Sigmoid colon (tissue), 7 donors: ENCODE data around the gene LARGE1. TPM values are rescaled to one million over a fixed set of nuclear protein-coding genes. Genes with fewer than 3 reads are reported as not detected.

Experiments used
- DNase-seq: peaks from one replicate; pipeline ENCODE4 v3.0.0-alpha.2; 2019
- H3K27ac ChIP-seq, 4 donors: fragments of 200-600 bp; sonication (generic); one replicate each; pipeline ENCODE4 v1.5.1; 2016 to 2019; ENCODE audit warnings: mild to moderate bottlenecking in 1 of 4
- H3K27me3 ChIP-seq, 3 donors: fragments of 200-600 bp; sonication (generic); one replicate each; pipeline ENCODE4 v1.5.1; 2019; ENCODE audit warnings: mild to moderate bottlenecking in 1 of 3
- H3K36me3 ChIP-seq, 4 donors: fragments of 200-600 bp; sonication (generic); one replicate each; pipeline ENCODE4 v1.5.1; 2016 to 2019
- H3K4me1 ChIP-seq, 4 donors: fragments of 200-600 bp; sonication (generic); one replicate each; pipeline ENCODE4 v1.5.1; 2017 to 2019
- H3K4me3 ChIP-seq, 4 donors: fragments of 200-600 bp; sonication (generic); one replicate each; pipeline ENCODE4 v1.5.1; 2017 to 2019; ENCODE audit warnings: mild to moderate bottlenecking in 2 of 4, moderate library complexity in 1 of 4
- H3K9me3 ChIP-seq, 4 donors: fragments of 200-600 bp in 3 of 4; sonication (generic) in 3 of 4; one replicate each; pipeline versions ENCODE4 v1.5.1 to v1.6.1; 2013 to 2019
- EP300 ChIP-seq, 4 donors: sonication (generic); formaldehyde crosslinking; IDR thresholded peaks; one replicate each; pipeline ENCODE4 v1.6.1; 2017; ENCODE audit warnings: antibody characterized with exemption in 4 of 4
- POLR2A ChIP-seq, 2 donors: fragments of 450-650 bp; IDR thresholded peaks; one replicate each; pipeline ENCODE4 v1.6.1; 2016; ENCODE audit warnings: antibody characterized with exemption in 2 of 2, mild to moderate bottlenecking in 2 of 2, moderate library complexity in 2 of 2
- POLR2AphosphoS5 ChIP-seq, 4 donors: sonication (generic); formaldehyde crosslinking; IDR thresholded peaks; one replicate each; pipeline ENCODE4 v1.6.1; 2017; ENCODE audit warnings: antibody characterized with exemption in 4 of 4
- WGBS, 2 donors: extraction: QIAGEN DNeasy Blood & Tissue Kit; methylation state at CpG; one replicate each; pipeline ENCODE4 v1.1.7; 2013; 5-methylcytosine and 5-hydroxymethylcytosine counted together
- intact Hi-C: fragments of 100-400 bp; cut with DNase I; formaldehyde crosslinking; loops from one replicate; pipeline ENCODE4 v1.15.1; 2023
- polyA plus RNA-seq, 3 donors: library from polyadenylated mRNA; stranded (reverse); fragments of 200-250 nt; gene quantifications; one replicate each; pipeline ENCODE4 v1.2.3, GENCODE V29; 2013
- total RNA-seq, 4 donors: library from RNA; depleted of rRNA; stranded (reverse); fragments of >200 nt; gene quantifications; one replicate each; pipeline ENCODE4 v1.1.0, GENCODE V29; 2016
- TF ChIP-seq, protein P1 (sequence below), 4 experiments: fragments of 450-650 bp in 3 of 4; fragments of 200-600 bp in 1 of 4; IDR thresholded peaks; one replicate each; pipeline ENCODE4 v1.5.1; 2016 to 2019; ENCODE audit warnings: antibody characterized with exemption in 4 of 4, mild to moderate bottlenecking in 3 of 4, moderate library complexity in 2 of 4
- donor health status: healthy with polysubstance abuse.
- donor health status: Bipolar disorder and iron deficiency.
- donor health status: healthy.

Gene LARGE1
- total and polyA plus RNA-seq, 7 donors = 5.8 to 74.4 (median 38.0) TPM

DNA sequence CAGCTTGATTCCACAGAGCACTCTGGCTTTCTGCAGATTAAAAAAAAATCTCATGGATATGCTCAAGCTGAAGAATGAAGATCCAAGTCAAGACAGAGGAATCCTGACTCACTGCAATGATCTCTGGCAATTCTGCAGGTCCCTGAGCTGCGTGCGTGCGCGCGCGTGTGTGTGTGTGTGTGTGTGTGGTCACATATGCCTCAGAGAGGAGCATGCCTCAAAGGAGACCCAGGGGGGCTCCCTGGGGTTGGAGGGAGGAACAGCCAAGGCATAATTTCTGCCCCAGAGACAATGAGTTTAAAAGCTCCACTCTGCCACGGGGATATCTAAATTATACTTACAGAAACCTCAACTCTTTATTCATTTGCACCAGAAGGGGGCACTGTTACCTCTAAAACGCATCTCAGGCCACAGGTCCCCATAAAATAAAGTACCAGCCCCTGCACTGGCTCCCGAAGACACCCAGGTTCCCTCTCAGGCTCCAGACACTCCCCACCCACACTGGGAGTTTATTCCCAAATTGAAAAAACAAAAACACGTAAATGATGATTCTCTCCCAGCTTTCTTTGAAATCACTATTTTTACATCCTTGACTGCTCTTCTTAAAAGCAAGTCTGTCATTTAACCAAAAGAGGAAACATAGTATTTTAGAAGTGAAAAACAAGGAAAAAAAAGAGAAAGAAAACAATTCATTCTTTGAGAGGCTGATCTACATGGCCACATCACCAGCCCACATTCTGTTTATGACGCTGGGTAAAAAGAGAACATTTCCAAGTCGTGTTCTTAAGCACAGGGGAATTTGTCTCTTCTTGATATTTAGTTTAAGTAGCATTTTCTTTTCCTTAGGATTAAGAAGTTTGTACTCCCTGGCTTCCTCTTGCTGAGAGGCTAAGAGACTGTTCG, 401.0 kb downstream of the LARGE1 start:
- intact Hi-C loops = loop anchor here (1.0 to 5.0 kb wide), 4 partner anchors 60 to 588 kb away; no protein-coding TSS in a partner anchor
- 46 to 49% methylated on average over 13 of the region's 13 CpGs for WGBS, 2 donors
- Histone ChIP-seq H3K27me3 (no peaks in the 10 kb centered on the region), H3K4me1 (peaks cover 0 to 19% (median 10%) of the 10 kb centered on the region in 4 donors), H3K36me3 (no peaks in the 10 kb centered on the region), H3K9me3 (peaks cover 0 to 3% (median 2%) of the 10 kb centered on the region in 4 donors), H3K4me3 (no peak overlapping the region), H3K27ac (peak overlapping the region in 2 of 4 donors; percentile 18 to 27)
- TF ChIP-seq POLR2A (IDR thresholded peaks at IDR 0.05) = no peak
- TF ChIP-seq, protein P1, sequence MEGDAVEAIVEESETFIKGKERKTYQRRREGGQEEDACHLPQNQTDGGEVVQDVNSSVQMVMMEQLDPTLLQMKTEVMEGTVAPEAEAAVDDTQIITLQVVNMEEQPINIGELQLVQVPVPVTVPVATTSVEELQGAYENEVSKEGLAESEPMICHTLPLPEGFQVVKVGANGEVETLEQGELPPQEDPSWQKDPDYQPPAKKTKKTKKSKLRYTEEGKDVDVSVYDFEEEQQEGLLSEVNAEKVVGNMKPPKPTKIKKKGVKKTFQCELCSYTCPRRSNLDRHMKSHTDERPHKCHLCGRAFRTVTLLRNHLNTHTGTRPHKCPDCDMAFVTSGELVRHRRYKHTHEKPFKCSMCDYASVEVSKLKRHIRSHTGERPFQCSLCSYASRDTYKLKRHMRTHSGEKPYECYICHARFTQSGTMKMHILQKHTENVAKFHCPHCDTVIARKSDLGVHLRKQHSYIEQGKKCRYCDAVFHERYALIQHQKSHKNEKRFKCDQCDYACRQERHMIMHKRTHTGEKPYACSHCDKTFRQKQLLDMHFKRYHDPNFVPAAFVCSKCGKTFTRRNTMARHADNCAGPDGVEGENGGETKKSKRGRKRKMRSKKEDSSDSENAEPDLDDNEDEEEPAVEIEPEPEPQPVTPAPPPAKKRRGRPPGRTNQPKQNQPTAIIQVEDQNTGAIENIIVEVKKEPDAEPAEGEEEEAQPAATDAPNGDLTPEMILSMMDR (IDR thresholded peaks at IDR 0.05) = peak; percentile 63 to 64 (median 63)
- DNase-seq = no peak

DNA sequence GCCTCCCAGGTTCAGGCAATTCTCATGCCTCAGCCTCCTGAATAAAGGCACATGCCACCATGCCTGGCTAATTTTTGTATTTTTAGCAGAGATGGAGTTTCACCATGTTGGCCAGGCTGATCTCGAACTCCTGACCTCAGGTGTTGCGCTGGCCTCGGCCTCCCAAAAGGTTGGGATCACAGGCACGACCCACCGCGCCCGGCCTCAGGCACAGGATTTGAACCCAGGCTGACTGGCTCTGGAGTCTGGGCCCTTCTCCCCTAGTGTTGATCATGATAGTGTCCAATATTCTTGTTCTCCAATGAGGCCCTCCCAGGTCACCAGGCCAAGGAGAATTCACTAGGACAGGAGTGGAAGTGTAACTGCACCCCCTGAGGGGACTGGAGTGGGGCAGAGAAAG, 401.9 kb downstream of the LARGE1 start:
- no peak for TF ChIP-seq EP300 (IDR thresholded peaks at IDR 0.05)
- no peak for TF ChIP-seq POLR2AphosphoS5 (IDR thresholded peaks at IDR 0.05)
- TF ChIP-seq, protein P1 (IDR thresholded peaks at IDR 0.05) = no peak
- TF ChIP-seq POLR2A (IDR thresholded peaks at IDR 0.05) = no peak
- WGBS, 2 donors = 94 to 97% methylated on average over 7 of the region's 7 CpGs
- Histone ChIP-seq H3K9me3 (peaks cover 0 to 3% (median 2%) of the 10 kb centered on the region in 4 donors), H3K27me3 (no peaks in the 10 kb centered on the region), H3K4me3 (no peak overlapping the region), H3K36me3 (no peaks in the 10 kb centered on the region), H3K27ac (peak overlapping the region in 1 of 4 donors; percentile 27), H3K4me1 (peaks cover 0 to 22% (median 14%) of the 10 kb centered on the region in 4 donors)
- intact Hi-C loops = loop anchor here (2.0 to 5.0 kb wide), 2 partner anchors 216 to 589 kb away; no protein-coding TSS in a partner anchor
- no peak for DNase-seq

DNA sequence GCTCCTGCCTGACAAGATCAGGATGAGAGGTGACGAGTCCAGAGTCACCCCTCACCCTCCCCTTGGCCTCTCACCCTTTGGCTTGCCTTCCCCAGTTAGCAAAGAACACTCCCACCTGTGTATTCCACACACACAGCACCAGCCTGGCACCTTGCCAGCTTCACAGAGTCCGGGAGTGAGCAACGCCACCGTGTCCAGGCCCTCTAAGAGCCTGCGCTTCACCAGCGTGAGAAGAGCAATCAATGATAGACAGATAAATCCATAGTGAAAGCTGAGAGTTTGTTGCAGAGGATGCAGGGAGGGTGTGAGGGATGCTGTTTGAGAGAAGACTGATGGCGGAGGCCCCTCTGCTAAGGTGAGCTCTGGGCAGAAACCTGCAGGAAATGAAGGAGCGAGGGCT, 404.5 kb downstream of the LARGE1 start:
- H3K27me3 ChIP-seq = no peaks in the 10 kb centered on the region
- H3K4me3 ChIP-seq = no peak overlapping the region
- DNase-seq = no peak
- peaks cover 0 to 31% (median 17%) of the 10 kb centered on the region in 4 donors for H3K4me1 ChIP-seq
- no peak overlapping the region for H3K27ac ChIP-seq
- WGBS, 2 donors = 62 to 83% methylated on average over 8 of the region's 8 CpGs
- intact Hi-C loops = loop anchor here (5.0 kb wide), 1 partner anchor 592 kb away; no protein-coding TSS in a partner anchor
- TF ChIP-seq POLR2AphosphoS5 (IDR thresholded peaks at IDR 0.05) (no peak), EP300 (IDR thresholded peaks at IDR 0.05) (no peak), POLR2A (IDR thresholded peaks at IDR 0.05) (no peak)
- TF ChIP-seq, protein P1 (IDR thresholded peaks at IDR 0.05) = no peak
- H3K36me3 ChIP-seq = no peaks in the 10 kb centered on the region
- no peaks in the 10 kb centered on the region for H3K9me3 ChIP-seq

DNA sequence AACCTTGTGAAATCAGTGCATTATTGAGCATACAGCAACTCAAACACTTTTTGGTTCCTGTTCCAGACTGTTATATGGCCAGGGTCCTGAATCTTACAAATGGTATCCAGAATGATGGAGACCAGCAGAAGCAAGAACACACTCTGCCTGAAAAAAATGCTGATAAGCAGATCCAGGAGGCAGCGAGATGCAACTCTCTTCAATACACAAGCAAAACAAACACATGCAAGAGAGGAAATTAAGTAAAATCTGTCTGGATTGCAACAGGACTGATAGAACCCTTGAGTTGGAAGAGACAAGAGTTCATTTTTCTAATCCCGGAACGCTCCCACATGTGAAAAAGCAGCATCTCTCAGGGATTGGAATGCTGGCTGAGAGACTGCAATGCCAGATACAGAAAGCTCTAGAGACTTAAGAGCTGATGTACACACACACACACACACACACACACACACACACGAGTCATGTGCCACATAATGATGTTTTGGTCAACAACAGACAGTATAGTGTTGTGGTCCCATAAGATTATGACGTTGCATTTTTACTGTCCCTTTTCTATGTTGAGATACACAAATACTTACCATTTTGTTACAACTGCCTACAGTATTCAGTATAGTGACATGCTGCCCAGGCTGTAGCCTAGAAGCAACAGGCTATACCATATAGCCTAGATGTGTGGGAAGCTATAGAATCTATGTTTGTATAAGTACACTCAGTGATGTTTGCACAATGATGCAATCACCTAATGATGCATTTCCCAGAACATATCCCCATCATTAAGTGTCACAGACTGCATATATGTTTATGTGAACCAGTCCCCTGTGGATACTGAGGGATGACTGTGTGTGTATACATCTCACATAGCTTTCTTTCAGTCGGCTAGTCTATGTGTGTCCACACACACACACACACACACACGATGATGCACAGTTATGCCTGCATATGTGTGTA, 406.6 kb downstream of the LARGE1 start:
- peaks cover 0 to 18% (median 8%) of the 10 kb centered on the region in 4 donors for H3K4me1 ChIP-seq

More for the DNA sequence above, 406.6 kb downstream of the LARGE1 start:
- no peaks in the 10 kb centered on the region for H3K9me3 ChIP-seq
- intact Hi-C loops = no loop called here
- TF ChIP-seq, protein P1 (IDR thresholded peaks at IDR 0.05) = no peak
- no peaks in the 10 kb centered on the region for H3K27me3 ChIP-seq
- H3K4me3 ChIP-seq = no peak overlapping the region
- 72 to 74% methylated on average over 7 of the region's 7 CpGs for WGBS, 2 donors
- no peaks in the 10 kb centered on the region for H3K36me3 ChIP-seq
- H3K27ac ChIP-seq = no peak overlapping the region
- no peak for DNase-seq
